MM.1S (cell line): Measurements from ENCODE around the gene ACTL10.

Experiments used
- EZH2phosphoT487 ChIP-seq: fragments of 300-600 bp; sonication (generic); IDR thresholded peaks from 2 replicates; pipeline ENCODE4 v1.6.1; 2018; ENCODE audit warnings: antibody characterized with exemption, low read length
- TF ChIP-seq, protein P1 (sequence below): fragments of 300-600 bp; sonication (generic); IDR thresholded peaks from 2 replicates; pipeline ENCODE4 v1.5.1; 2016; ENCODE audit warnings: antibody characterized with exemption, low read length, mixed read lengths

DNA sequence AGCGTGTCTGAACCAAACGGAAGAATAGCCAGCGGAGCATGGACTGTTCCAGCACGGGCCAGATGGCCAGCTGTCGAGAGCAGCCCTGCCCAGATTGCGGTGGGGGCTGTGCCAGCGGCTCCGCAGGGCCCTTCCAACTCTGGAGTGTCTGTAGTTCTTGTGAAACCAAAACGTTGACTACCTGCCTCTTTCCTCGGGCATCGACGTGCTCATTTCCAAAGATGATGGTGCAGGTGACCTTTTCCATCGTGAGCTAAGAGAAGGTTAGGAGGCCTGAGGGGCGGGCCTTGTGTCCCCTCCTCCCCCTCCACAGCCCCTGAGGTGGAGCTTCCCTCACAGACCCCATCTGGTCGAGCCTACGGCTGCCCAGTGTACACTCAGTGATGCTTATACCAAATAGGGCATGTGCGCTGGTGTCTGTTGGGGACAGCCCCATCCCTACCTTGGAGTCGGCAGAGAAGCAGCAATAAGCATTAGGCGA is 17.5 kb upstream of the ACTL10 start:
- TF ChIP-seq, protein P1, sequence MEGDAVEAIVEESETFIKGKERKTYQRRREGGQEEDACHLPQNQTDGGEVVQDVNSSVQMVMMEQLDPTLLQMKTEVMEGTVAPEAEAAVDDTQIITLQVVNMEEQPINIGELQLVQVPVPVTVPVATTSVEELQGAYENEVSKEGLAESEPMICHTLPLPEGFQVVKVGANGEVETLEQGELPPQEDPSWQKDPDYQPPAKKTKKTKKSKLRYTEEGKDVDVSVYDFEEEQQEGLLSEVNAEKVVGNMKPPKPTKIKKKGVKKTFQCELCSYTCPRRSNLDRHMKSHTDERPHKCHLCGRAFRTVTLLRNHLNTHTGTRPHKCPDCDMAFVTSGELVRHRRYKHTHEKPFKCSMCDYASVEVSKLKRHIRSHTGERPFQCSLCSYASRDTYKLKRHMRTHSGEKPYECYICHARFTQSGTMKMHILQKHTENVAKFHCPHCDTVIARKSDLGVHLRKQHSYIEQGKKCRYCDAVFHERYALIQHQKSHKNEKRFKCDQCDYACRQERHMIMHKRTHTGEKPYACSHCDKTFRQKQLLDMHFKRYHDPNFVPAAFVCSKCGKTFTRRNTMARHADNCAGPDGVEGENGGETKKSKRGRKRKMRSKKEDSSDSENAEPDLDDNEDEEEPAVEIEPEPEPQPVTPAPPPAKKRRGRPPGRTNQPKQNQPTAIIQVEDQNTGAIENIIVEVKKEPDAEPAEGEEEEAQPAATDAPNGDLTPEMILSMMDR = no peak
- TF ChIP-seq EZH2phosphoT487 = no peak
